ENCODE results near the gene XPO6.

DNA sequence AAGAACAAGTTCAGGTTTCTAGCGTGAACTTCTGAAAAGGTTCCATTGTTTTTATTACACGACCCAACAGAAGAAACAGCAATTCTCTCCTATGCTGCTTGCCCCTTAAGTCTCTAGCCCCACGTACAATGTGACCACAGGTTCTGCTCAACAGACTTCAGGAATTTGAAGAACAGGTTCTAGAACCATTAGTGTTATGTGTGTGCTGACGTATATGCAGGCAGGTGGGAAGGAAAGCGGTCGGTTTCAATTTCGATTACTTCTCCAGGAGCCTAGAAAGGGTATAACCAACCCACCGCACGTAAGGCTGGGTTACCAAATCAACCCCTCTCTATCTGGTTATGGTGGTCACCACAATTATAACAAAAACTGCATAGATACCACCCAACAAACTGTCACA, 39.4 kb downstream of the XPO6 start:
- TF ChIP-seq POLR2A (IDR thresholded peaks at IDR 0.05; ENCODE audit: low read depth, low read length) (no peak), POLR2AphosphoS5 (IDR thresholded peaks at IDR 0.05; ENCODE audit: low read depth, low read length) (no peak), SPI1 (IDR thresholded peaks at IDR 0.05; ENCODE audit: low read depth, low read length) (no peak), TAF1 (IDR thresholded peaks at IDR 0.05; ENCODE audit: low read depth, low read length) (no peak)
